Endothelial cell of umbilical vein (primary cell): ENCODE data around the gene TMEM127. TPM values are rescaled to one million over a fixed set of nuclear protein-coding genes. Genes with fewer than 3 reads are reported as not detected.
A peak's percentile ranks its signal among the peaks of the same experiment; 100 is the strongest.

Source experiments
- BruUV-seq: library from RNA; stranded (reverse); fragments of 400-500 nt; replicated peaks from 2 replicates; lab custom pipeline; 2021; lab: Mats Ljungman, UMichigan
- CTCF ChIA-PET: fragments of 300-600, 350-600 bp; sonication (Branson Sonifier 250); formaldehyde crosslinking; loops from one replicate; lab custom pipeline; 2021; ENCODE audit warnings: antibody characterized with exemption, inconsistent platforms; lab: Charles Lee
- POLR2A ChIA-PET: fragments of 300-600, 350-600 bp; sonication (Branson Sonifier 250); formaldehyde crosslinking; loops from one replicate; lab custom pipeline; 2021; ENCODE audit warnings: antibody characterized with exemption, inconsistent platforms; lab: Charles Lee
- DNase-seq: peaks from one replicate; pipeline ENCODE4 v3.0.0-alpha.2; 2011; ENCODE audit warnings: low read depth, low spot score
- FAIRE-seq: peaks from 2 replicates; lab custom pipeline; 2011; peaks lifted over from hg19 to GRCh38; lab: Jason Lieb, UNC
- H2AFZ ChIP-seq: 2 replicates; pipeline ENCODE4 v1.6.0; 2012; ENCODE audit warnings: low read depth, low read length, control low read depth, inconsistent platforms
- H3K27ac ChIP-seq: 2 replicates; pipeline ENCODE4 v1.5.1; 2011; ENCODE audit warnings: low read depth, mild to moderate bottlenecking, control low read depth, low read length, moderate library complexity; ENCODE audit not compliant: insufficient read depth
- H3K27me3 ChIP-seq, 2 experiments: 2 replicates each; pipeline versions ENCODE4 v1.6.0 to v1.6.1; 2011; ENCODE audit warnings: low read length in 2 of 2, mixed read lengths in 1 of 2; ENCODE audit not compliant: control insufficient read depth in 2 of 2, insufficient read depth in 2 of 2
- H3K36me3 ChIP-seq, 2 experiments: 2 replicates in 1 of 2; 3 replicates in 1 of 2; pipeline ENCODE4 v1.5.1; 2011; ENCODE audit warnings: low read length in 2 of 2, mild to moderate bottlenecking in 1 of 2, moderate library complexity in 1 of 2; ENCODE audit not compliant: control insufficient read depth in 2 of 2, insufficient read depth in 2 of 2; ENCODE audit errors: extremely low read depth in 1 of 2
- H3K4me1 ChIP-seq: 3 replicates; pipeline ENCODE4 v1.5.1; 2011; ENCODE audit warnings: mild to moderate bottlenecking, low read length; ENCODE audit not compliant: control insufficient read depth, insufficient read depth; ENCODE audit errors: extremely low read depth
- H3K4me2 ChIP-seq: 2 replicates; pipeline ENCODE4 v1.6.1; 2011; ENCODE audit warnings: low read length, control low read depth, mixed read lengths; ENCODE audit not compliant: insufficient read depth
- H3K4me3 ChIP-seq, 3 experiments: fragments of 200-600 bp in 1 of 3; sonication (generic), shearing (Covaris generic) in 1 of 3; replicated peaks in 1 of 3; 2 replicates each; pipeline ENCODE4 v1.5.1; 2011 to 2016; ENCODE audit warnings: control low read depth in 3 of 3, low read length in 3 of 3, mild to moderate bottlenecking in 2 of 3, inconsistent platforms in 1 of 3, low read depth in 1 of 3, moderate library complexity in 1 of 3; ENCODE audit not compliant: insufficient read depth in 1 of 3
- H3K79me2 ChIP-seq: 2 replicates; pipeline ENCODE4 v1.6.0; 2012; ENCODE audit warnings: low read length, inconsistent platforms; ENCODE audit not compliant: control insufficient read depth, insufficient read depth
- H3K9ac ChIP-seq: replicated peaks from 2 replicates; pipeline ENCODE3; 2011; ENCODE audit warnings: low read length, control low read depth; ENCODE audit not compliant: insufficient read depth; ENCODE audit errors: extremely low read depth
- H3K9me1 ChIP-seq: replicated peaks from 3 replicates; pipeline ENCODE4 v1.6.0; 2011; ENCODE audit warnings: mild to moderate bottlenecking, low read length; ENCODE audit not compliant: control insufficient read depth, insufficient read depth; ENCODE audit errors: extremely low read depth
- H3K9me3 ChIP-seq: replicated peaks from 2 replicates; pipeline ENCODE4 v1.5.1; 2012; ENCODE audit warnings: low read length, inconsistent platforms; ENCODE audit not compliant: control insufficient read depth, insufficient read depth
- H4K20me1 ChIP-seq: replicated peaks from 2 replicates; pipeline ENCODE3; 2011; ENCODE audit warnings: mild to moderate bottlenecking, low read length; ENCODE audit not compliant: control insufficient read depth, insufficient read depth; ENCODE audit errors: extremely low read depth
- CTCF ChIP-seq, 2 donors: IDR thresholded peaks; 1 replicate in 1 of 2; 2 replicates in 1 of 2; pipeline ENCODE4 v1.5.1; 2011; ENCODE audit warnings: low read length in 2 of 2, mild to moderate bottlenecking in 2 of 2, moderate library complexity in 2 of 2, control low read depth in 1 of 2, inconsistent platforms in 1 of 2, low read depth in 1 of 2; ENCODE audit not compliant: insufficient read depth in 1 of 2; ENCODE audit errors: extremely low read depth in 1 of 2
- EZH2 ChIP-seq: IDR thresholded peaks from 2 replicates; pipeline ENCODE4 v1.6.1; 2012; ENCODE audit warnings: borderline replicate concordance, low read depth, mild to moderate bottlenecking, moderate library complexity, low read length, inconsistent platforms; ENCODE audit not compliant: severe bottlenecking
- FOS ChIP-seq: IDR thresholded peaks from 2 replicates; pipeline ENCODE4 v1.6.1; 2011; ENCODE audit warnings: mild to moderate bottlenecking, low read length, moderate library complexity, borderline replicate concordance; ENCODE audit not compliant: insufficient read depth
- GATA2 ChIP-seq: IDR thresholded peaks from 2 replicates; pipeline ENCODE4 v1.7.0; 2011; ENCODE audit warnings: low read depth, mild to moderate bottlenecking, moderate library complexity, mixed read lengths, low read length; ENCODE audit not compliant: insufficient read length, insufficient read depth
- JUN ChIP-seq: IDR thresholded peaks from 2 replicates; pipeline ENCODE4 v1.6.1; 2011; ENCODE audit warnings: borderline replicate concordance, low read depth; ENCODE audit not compliant: insufficient read length, insufficient read depth
- MAX ChIP-seq: IDR thresholded peaks from 2 replicates; pipeline ENCODE4 v1.6.1; 2011; ENCODE audit not compliant: insufficient read depth, insufficient read length
- MYC ChIP-seq: IDR thresholded peaks from one replicate; pipeline ENCODE4 v1.6.1; 2011; ENCODE audit warnings: mild to moderate bottlenecking, low read depth, low read length
- POLR2A ChIP-seq: IDR thresholded peaks from 2 replicates; pipeline ENCODE4 v1.6.1; 2012; ENCODE audit warnings: low read depth, mild to moderate bottlenecking, control low read depth, low read length
- POLR2AphosphoS5 ChIP-seq: IDR thresholded peaks from 2 replicates; pipeline ENCODE4 v1.6.1; 2012; ENCODE audit warnings: low read depth, mild to moderate bottlenecking, control low read depth, low read length, moderate library complexity; ENCODE audit not compliant: insufficient read depth
- dilution Hi-C: fragments of 300-500 bp; cut with MboI; formaldehyde crosslinking; loops from one replicate; pipeline ENCODE4 v1.15.0; 2019; ENCODE audit warnings: low sequenced_read_pairs; ENCODE audit not compliant: extremely low pct_ligation_motif_present
- intact Hi-C: fragments of 100-400 bp; cut with micrococcal nuclease; formaldehyde crosslinking; loops from one replicate; pipeline ENCODE4 v1.10.0; 2022
- polyA plus RNA-seq, 4 experiments: library from polyadenylated mRNA; depleted of rRNA in 3 of 4; stranded (reverse) in 3 of 4; unstranded in 1 of 4; fragments of >200 nt; gene quantifications; 2 replicates each; pipeline versions ENCODE4 v1.2.1 to v1.2.3, GENCODE V29; 2011 to 2012; ENCODE audit warnings: missing spikeins in 1 of 4
- total RNA-seq: library from RNA; stranded (reverse); gene quantifications from 2 replicates; pipeline ENCODE4 v1.2.3, GENCODE V29; 2021

The TMEM127 gene
- total and polyA plus RNA-seq, 2 donors (not counting 3 experiments of a cell fraction or from before 2014, with no cell fraction given) = 48.4 to 75.7 TPM

GRCh38 chr2:96241900-96242611 is 23.7 kb downstream of the TMEM127 start:
- dilution Hi-C loops = no loop called here
- POLR2A ChIA-PET = no interaction called here

GRCh38 chr2:96241227-96241626 is 24.6 kb downstream of the TMEM127 start:
- FAIRE-seq = no peak
- Histone ChIP-seq H3K9ac (no peak overlapping the region), H3K36me3 (no peaks in the 10 kb centered on the region), H3K4me2 (no peak overlapping the region), H3K4me3 (no peak overlapping the region), H3K27me3 (no peaks in the 10 kb centered on the region), H3K79me2 (no peaks in the 10 kb centered on the region), H3K9me3 (no peaks in the 10 kb centered on the region), H3K9me1 (no peaks in the 10 kb centered on the region), H3K4me1 (peaks cover 23% of the 10 kb centered on the region), H4K20me1 (no peaks in the 10 kb centered on the region), H2AFZ (no peak overlapping the region), H3K27ac (no peak overlapping the region)
- TF ChIP-seq POLR2AphosphoS5 (no peak), MYC (no peak), POLR2A (no peak), FOS (no peak), JUN (no peak), EZH2 (no peak), GATA2 (no peak), CTCF (IDR thresholded peaks at IDR 0.05; ENCODE audit: extremely low read depth in 1 of 2, insufficient read depth in 1 of 2, low read depth in 1 of 2, low read length in 2 of 2) (no peak), MAX (no peak)
- CTCF ChIA-PET = interaction anchor here (0.7 to 1.6 kb wide), 5 partner anchors 20 to 67 kb away, joined by 3 to 10 read pairs (median 3); partner anchors contain the start of gene CIAO1
- POLR2A ChIA-PET = interaction anchor here (0.6 kb wide), 1 partner anchor 84 kb away, joined by 6 read pairs; no protein-coding TSS in a partner anchor
- BruUV-seq = no TSS peak
- no peak for DNase-seq
- dilution Hi-C loops = no loop called here
- intact Hi-C loops = no loop called here

More at GRCh38 chr2:96241900-96242611, 23.7 kb downstream of the TMEM127 start:
- FAIRE-seq (peak; percentile 96), DNase-seq (peak; percentile 76)
- H2AFZ ChIP-seq = peak overlapping the region; percentile 70
- H3K27me3 ChIP-seq = no peaks in the 10 kb centered on the region
- peaks cover 31% of the 10 kb centered on the region for H3K4me1 ChIP-seq
- H3K79me2 ChIP-seq = no peaks in the 10 kb centered on the region
- intact Hi-C loops = loop anchor here (1.0 to 2.0 kb wide), 2 partner anchors 18 to 33 kb away; partner anchors contain the start of gene STARD7
- BruUV-seq = no TSS peak
- no peak overlapping the region for H3K4me3 ChIP-seq
- peak overlapping the region; percentile 71 for H3K27ac ChIP-seq
- no peaks in the 10 kb centered on the region for H3K36me3 ChIP-seq
- H3K9me3 ChIP-seq = no peaks in the 10 kb centered on the region
- CTCF ChIA-PET = interaction anchor here (0.7 to 1.6 kb wide), 5 partner anchors 19 to 68 kb away, joined by 3 to 10 read pairs (median 3); no protein-coding TSS in a partner anchor
- H3K9me1 ChIP-seq = no peaks in the 10 kb centered on the region
- H4K20me1 ChIP-seq = no peaks in the 10 kb centered on the region
- no peak for TF ChIP-seq FOS
- no peak for TF ChIP-seq JUN
- no peak for TF ChIP-seq MAX
- no peak for TF ChIP-seq EZH2
- TF ChIP-seq GATA2 = no peak
- TF ChIP-seq POLR2A = no peak
- peak; percentile 44 for TF ChIP-seq POLR2AphosphoS5
- TF ChIP-seq MYC = no peak
- peak overlapping the region; percentile 31 for H3K4me2 ChIP-seq
- peak overlapping the region; percentile 13 for H3K9ac ChIP-seq
